HG03103 (cell line): Measurements from ENCODE around the gene LRP8.

ENCODE experiments used
- ATAC-seq: cut with Tn5 transposase; IDR thresholded peaks from one replicate; pipeline ENCODE4 v1.9.1; 2021; ENCODE audit warnings: low read depth; ENCODE audit not compliant: unreplicated experiment

The LRP8 gene

DNA sequence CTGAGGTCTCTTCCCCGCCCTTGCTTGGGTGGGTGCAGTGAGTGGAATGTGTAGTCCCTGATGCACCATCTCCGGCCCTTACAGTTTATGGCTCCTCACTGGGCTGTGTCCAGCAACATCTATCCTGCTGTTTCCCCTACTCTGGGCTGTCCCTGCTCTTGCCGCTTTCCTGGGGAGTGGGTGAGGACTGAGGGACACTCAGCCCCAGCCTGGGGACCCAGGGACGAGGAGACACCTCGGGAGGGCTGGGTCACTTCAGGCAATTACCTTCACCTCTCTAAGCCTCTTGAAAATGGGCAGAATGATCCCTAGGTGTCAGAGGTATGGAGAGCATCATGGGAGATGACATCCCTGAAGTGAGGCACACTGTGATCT, 13.6 kb upstream of the LRP8 start:
- ATAC-seq = no peak

DNA sequence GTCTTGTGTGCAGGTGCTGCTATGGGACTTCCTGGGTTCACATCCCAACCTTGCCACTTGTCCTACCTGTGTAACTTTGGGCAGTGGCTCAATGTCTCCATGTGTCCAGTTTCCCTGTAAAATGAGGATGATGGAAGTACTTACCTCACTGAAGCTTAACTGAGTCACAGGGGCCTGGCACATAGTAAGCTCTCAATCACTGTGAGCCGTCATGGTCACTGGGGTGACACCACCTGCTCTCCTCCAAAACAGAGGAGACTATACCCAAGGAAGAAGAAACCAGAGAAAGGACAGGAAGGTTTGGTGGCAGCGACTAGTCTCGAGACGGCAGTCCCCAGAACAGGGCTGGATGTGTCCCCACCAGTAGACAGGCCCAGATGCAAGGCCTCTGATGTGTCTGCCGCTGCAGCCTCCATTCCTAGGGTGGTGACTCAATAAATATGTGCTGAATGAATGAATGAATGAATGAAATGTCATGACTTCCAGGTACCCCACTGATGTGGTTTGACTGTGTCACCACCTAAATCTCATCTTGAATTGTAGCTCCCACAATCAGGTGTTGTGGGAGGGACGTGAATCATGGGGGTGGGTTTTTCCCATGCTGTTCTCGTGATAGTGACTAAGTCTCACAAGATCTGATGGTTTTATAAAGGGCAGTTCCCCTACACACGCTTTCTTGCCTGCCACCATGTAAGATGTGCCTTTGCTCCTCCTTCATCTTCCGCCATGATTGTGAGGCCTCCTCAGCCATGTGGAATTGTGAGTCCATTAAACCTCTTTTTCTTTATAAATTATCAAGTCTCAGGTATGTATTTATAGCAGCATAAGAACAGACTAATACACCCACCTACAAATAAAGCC, 13.0 kb upstream of the LRP8 start:
- ATAC-seq = no peak

DNA sequence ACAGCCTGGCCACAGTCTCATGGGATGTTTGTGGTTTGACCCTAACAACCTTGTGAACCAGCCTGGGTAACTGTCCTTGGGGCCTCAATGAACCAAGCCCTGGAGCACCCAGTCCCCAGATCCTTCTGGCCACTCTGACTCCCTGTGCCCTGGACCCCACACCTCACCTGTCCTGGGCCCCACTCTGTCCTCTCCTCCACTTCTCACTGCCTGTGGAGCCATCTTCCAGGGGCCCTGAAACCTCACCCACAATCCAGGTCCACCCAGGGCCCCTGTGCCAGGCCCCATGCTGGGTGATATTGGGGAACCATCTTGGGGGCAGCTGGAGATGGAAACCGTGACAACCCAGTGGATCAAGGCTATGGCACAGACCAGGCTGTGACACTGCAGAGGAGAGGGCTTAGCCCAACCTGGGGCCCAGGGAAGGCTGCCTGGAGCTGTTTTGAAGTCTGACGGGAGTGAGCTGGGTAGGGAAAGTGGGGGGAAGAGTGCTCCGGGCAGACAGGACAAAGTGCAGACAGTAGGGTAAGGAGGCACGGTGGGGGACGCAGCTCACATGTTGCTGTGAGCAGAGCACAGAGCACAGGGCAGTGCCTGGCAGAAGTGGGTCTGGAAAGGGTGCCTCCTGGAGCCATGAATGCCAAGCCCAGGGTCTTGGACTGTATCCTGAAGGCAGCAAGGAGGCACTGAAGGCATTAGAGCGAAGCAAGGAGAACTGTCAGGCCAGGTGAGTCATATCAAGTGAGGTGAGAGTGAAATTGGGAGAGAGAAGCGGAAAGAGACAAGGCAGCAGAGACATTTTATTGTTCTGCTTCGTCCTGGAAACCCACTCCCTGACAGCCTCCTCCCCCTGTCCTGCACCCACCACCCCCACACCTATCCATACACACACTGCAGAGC, 12.1 kb upstream of the LRP8 start:
- no peak for ATAC-seq

DNA sequence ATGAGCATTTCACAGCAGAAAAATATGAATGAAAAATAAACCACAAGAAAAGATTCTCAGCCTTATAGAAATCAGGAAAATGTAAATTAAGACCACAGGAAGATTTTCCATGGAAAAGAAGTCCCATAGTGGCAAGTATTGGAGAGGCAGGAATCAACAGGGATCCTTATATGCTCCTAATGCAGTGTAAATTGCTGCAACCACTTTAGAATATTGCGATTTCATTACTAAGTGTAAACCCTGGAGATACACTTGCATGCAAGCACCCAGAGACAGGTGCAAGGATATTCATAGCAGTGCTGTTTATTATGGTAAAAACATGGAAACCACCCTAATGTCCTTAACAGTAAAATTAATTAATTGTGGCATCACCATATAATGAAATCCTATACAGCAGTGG, 10.6 kb upstream of the LRP8 start:
- no peak for ATAC-seq

DNA sequence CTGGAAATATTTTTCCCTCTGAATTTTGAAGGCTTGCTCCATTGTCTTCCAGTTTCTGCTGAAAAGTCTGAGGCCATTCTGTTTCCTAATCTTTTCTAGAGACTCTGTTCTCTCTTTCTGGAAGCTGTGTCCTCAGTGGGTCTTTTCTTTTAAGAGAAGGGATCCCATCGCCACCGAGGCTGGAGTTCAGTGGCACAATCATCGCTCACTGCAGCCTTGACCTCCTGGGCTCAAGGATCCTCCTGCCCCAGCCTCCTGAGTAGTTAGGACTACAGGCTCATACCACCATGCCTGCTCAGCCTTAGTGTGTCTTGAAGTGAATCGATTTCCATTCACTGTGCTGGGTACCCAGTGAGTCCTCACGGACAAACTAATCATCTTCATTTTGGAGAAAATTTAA, 9.6 kb upstream of the LRP8 start:
- no peak for ATAC-seq

DNA sequence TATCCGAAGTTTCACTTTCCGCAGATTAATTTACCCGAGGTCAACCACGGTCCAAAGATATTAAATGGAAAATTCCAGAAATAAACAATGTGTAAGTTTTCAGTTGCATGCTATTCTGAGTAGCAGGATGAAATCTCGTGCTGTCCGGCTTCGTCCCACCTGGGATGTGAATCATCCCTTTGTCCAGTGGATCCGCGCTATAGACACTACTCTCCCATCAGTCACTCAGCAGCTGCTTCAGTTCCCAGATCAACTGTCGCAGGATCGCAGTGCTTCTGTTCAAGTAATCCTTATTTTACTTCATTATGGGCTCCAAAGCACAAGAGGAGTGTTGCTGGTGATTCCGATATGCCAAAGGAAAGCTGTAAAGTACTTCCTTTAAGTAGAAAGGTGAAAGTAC, 8.3 kb upstream of the LRP8 start:
- ATAC-seq = no peak

DNA sequence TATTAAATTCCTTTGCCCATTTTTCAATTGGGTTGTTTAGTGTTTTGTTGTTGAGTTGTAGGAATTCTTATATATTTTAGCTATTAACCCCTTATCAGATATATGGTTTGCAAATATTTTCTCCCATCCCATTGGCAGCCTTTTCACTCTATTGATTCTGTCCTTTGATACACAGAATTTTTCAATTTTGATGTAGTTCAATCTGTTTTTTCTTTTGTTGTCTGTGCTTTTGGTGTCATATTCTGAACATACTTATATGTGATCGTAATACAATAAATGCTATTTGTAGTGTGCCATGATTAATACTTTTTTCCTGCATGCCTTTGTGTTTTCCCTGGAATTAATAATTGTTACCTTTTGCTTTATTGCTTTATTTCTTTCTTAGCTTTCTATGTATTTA, 7.8 kb upstream of the LRP8 start:
- no peak for ATAC-seq

DNA sequence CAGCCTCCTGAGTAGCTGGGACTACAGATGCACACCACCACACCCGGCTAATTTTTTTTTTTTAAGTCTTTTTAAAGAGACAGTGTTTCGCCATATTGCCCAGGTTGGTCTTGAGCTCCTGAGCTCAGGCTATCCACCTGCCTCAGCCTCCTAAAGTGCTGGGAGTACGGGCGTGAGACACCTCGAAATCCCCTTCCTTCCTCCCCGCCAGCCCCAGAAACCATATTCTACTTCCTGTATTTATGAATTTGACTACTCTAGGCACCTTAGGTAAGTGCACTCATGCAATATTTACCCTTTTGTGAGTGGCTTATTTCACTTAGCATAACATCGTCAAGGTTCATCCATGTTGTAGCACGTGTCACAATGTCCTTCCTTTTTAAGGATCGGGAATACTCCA, 6.9 kb upstream of the LRP8 start:
- no peak for ATAC-seq

DNA sequence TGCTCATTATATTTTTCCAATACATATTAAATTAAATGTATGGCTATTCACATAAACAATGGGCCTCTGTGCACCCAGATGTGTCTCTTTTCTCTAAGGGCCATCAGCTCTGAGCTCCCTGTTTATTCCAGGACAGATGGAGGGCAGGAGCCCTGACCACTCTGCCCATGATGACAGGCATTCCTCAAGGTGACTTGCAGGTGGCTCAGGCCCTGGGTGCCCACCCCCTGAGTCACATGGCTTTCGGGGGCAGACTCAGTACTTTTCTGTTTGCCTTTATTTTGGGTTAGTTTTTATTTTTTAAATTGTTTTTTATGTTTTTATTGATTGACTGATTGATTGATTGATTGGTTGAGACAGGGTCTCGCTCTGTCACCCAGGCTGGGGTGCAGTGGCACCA, 6.4 kb upstream of the LRP8 start:
- no peak for ATAC-seq

DNA sequence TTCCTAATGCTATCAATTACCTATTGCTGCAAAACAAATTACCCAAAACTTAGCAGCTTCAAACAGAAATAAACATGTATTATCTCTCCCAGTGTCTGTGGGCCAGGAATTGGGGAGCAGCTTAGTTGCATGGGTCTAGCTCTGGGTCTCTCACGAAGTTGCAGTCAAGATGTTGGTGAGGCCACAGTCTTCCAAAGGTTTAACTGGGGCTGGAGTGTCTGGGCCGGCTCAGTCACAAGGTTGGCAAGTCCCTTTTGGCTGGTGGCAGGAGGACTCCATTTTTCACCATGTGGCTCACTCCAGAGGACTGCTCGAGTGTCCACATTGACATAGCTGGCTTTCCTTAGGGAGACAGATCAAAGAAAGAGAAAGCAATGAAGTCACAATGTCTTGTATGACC, 5.0 kb upstream of the LRP8 start:
- ATAC-seq = no peak

DNA sequence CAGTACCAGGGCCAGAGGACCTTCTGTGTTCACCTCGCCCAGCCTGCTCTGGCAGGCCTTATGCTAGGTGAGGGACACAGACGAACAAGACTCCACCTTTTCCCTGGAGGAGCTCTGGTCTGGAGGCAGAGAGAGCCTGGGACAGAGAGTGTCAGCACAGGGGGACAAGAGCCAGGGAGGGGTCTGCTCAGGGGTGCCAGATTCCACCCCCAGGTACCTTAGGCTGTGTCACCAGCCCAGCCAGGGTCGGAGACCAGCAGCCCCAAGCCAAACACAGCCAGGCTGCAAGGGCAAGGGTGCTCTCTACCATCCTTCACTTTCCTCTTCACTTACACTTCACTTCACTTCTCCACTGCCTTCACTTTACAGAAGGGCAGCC, 4.3 kb upstream of the LRP8 start:
- no peak for ATAC-seq

DNA sequence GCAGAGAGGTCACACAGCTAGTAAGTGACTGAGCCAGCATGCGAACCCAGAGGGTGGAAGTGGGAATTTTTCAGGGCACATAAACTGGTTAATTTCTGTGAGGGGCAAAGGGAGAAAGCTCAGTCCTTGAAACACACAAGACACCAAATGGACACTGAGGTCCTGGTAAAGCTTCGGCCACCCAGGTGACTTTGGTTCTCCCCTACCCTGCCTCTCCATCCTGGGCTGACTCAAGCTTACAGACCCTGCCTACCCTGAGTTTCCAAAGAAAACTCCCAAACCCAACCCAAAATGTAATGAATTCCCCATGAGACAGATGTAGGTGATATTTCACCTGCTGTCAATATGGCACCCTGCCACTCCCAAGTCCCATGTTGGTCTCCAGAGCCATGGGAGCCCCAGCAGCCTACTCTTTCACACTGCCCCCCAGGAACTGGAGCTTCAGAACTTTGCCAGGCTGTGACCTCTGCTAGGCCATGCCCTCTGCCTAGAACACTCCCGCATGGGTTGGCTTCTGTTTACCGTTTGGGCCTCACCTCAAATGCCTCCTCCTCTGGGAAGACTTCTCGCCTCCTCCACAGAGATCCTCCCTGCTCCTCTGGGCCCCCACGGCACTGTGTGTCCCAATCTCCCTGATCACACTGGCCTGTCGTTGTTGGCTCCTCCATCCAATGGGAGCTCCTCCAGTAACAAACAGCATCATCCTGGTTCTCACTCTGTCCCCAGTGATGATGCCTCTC, 3.7 kb upstream of the LRP8 start:
- ATAC-seq = no peak

DNA sequence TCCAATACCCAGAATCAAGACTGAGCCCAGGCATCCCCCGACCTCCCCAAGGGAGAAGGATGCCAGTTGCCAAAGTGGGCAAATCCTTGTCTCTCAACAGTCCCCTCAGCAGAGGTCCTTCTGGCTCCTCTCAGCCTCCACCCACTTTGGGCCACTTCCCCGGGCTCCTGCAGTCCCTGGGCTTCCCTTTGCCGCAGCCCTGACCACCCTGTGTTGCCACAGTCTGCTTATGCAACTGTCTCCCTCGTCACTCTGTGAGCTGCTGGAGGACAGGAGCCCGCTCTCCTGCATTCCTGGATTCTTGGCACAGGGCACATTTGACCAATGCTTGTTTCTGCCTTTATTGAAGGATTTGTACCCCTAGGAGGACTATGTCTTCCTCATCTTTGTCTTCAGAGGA, 2.9 kb upstream of the LRP8 start:
- ATAC-seq = no peak

DNA sequence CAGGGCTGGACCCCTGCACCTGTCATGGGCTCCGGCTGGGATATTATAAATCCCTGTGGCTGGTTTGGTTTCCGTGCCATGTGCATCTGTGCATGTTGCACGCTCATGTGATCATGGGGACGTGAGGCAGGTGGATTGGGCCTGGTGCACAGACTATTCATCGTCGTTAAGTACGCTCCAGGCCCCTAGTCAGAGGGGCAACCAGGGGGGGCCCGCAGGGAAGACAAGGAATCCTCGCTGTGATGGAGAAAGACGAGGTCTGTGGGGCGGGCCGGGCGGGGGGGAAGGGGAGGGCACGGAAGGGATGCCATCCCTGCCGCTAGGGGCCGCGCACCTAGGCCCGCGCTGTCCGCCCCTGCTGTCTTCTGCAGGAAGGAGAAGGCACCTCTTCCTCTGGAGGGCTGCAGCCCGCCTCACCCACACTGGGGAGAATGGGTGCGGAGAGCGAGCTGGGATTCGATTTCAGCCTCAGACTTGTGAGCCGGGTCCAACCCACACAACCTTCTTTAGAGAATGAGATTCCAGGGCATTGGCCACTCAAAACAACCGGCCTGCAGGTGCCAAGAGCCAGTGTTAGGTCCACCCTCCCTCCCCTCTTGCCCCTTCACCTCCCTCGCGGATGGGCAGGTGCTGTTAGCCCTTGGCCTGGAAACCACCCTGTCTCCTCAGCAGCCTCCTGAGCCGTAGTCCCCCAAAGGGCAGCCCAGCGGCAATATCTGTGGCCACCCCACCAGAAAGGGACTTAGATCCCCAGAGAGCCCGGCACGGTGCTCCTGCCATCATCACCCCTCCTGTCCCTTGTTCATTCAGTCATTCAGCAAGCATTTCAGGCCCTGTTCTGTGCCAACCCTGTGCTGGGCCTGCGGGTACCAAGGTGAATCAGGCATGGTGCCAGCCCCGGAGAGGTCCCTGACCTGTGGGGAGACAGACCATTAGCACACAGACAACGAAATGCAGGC, 950 bp upstream of the LRP8 start:
- no peak for ATAC-seq

DNA sequence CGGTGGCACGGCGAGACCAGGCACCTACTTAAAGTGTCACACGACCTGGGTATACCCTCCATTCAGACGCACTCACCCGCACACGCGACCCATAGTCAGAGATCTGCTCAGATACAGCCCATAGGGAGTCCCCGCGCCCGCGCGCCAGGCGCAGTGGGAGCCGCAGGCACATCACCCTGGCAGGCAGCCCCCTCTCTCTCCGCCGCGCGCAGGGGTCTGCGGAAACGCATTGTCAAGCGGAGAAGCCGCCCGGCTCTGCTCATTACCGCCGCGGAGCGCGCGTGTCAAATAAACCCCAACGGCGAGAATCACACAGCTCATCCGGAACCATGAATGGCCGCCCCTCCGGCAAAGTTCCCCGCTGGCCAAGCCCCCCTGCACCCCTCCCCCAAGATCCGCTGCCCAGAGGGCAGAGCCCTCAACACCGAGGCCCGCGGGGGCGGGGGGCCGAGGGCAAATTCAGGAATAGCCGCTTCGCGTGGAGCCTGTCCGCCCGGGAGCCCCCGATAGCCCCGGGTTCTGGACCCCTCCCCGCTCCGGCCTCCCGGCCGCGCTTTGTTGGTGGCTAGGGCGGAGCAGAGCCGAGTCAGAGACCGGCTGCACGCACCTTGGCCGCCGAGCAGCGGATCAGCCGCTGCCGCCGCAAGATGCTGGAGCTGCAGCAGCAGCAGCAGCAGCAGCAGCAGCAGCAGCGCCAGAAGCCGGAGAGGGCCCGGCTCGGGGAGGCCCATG, 522 bp downstream of the LRP8 start:
- no peak for ATAC-seq

DNA sequence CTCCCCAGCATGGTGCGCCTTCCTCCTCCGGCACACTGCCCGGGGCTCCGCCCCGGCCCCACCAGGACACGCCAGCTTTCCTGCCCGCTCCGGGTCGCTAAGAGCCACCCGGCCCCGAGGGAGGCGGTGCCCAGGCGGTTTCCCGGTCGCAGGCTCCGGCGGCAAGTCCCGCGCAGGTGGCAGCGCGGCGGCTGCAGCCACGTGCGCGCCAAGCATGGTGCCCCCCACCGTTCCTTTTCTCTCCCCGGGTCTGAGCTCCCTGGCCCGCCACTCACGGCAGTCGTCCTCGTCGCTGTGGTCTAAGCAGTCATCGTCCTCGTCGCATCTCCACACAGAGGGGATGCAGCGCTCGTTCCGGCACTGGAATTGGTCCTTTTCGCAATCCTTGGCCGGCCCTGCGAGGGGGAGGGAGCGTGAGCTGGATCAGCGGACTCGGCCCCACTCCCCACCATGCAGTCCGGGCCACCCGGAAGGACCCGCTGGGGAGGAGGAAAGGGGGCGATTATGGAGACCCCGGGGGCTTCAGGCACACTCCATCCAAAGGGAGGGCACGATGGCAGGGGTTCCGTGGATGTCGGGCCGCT, 1.2 kb downstream of the LRP8 start:
- ATAC-seq = peak; percentile 15

DNA sequence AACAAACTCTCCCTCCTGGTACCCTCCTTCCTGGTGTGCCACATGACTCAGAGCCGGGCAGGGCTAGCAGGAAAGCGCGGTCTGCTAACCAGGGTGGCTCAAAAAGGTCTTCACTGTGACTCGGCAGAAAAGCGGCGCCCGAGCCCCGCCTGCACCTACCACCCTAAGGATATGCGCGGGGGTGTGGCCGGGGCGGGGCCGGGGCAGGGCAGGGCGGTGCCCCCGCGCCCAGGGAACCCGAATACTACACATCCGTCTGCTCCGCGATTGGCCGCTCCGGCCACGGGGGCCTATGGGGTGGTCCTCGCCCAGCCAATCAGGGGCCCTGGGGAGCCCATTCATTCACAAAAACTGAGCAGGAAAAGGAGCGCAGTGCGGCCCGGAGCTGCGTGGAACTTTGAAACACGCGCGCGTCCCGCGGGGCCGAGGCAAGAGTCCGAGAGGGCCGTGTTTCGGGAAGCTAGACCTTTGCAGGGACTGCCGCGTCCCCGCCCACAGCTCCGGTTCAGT, 1.7 kb downstream of the LRP8 start:
- ATAC-seq = peak; percentile 75

DNA sequence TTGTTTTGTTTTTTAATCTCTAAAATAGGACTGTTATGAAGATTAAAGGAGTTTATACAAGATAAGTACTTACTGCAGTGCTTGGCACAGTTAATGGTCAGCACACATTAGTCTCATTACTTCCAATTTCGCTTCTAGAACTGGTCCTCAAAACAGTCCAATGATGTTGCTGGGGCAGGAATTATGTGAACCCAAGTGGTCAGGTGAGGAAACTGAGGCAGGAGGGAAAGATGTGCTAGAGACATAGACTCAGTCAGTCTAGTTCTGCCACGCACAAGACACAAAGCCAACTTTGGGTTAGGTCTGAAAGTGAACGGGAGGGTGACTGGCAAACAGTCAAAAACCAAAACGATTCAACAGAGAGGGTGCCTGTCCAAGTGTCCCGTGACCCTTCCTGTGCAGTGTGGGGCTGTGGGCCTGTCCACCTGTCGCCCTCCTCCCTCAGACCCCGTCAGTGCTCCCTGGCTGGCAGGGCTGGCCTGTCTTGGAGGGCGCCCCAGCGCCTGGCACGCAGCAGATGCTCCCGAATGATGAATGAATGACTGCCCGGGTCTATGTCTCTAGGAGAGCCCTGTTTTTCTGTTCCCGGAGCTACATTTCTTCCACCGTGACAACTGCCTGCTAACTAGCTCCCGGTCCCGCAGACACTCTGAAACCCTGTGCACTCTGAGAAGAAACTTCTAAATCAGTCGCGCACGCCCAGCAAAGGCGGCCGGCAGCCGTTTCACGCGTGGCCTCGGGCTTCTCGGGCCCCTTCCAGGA, 2.4 kb downstream of the LRP8 start:
- no peak for ATAC-seq
